ENCODE measurements around the gene NLGN1. TPM values are rescaled to one million over a fixed set of nuclear protein-coding genes. Genes with fewer than 3 reads are reported as not detected.

NLGN1 gene
- total RNA-seq, 1 donor from 2014 or later: 126 TPM

GRCh38 chr3:174101244-174101643 is 703.7 kb downstream of the NLGN1 start:
- no peak for DNase-seq

- DNase-seq: no peak
These were observed 704.7 kb downstream of the NLGN1 start for GRCh38 chr3:174102274-174102673.

DNA sequence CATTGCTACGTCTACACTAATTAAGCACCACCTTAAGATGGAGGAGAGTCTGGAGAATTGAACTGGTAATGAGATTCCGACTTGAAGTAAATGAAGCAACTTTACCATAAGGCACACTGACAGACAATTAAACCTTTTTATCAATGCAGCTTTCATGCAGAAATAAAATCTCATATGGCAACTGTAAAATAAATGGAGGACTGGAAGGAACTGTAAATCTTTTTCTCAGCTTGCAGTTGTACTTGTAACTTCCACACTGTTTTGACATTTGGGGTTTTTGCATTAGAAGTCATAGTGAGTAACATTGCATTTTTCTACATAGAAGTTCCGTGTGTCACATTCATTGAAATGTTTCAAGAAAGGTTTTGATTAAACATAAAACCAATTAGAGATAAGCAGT is 705.3 kb downstream of the NLGN1 start:
- DNase-seq: no peak

GRCh38 chr3:174110761-174111160 is 713.2 kb downstream of the NLGN1 start:
- DNase-seq: no peak

DNA sequence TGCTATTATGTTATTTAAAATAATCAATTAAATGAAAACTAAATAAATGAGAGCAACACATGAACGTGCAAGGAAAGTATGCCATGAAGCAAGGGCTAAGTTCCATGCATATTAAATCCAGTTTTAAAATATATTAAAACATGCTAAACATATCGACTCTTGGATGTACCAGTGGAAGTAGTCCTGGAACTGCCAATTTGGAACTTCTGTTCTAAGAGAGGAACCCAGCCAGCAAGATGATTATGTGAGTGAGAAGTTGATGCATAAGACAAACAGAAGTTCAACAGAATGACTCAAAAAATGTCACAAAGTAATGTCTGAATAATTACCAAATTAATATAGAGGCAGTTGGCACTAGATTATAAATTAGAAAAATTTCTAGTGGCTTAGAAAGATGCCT is 714.2 kb downstream of the NLGN1 start:
- no peak for DNase-seq

GRCh38 chr3:174116421-174116820 is 718.9 kb downstream of the NLGN1 start:
- DNase-seq: no peak

DNA sequence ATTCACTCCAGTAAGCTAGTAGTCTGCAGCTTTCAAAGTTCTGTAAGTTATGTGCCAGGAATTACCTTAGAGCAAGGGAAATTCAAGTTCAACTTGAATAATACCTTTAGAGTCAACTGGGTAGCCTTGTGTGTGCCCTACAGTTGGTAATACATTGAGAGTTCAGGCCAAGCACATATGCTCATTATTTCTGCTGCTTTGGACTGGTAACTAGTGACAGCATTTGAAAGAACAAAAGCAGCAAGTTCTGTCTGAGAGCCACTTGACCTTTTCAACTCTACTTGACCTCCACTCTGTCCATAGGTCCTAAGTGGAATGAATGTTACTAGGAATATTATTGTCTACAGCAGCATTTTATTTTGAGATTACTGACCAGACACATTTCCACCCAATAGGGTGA is 723.5 kb downstream of the NLGN1 start:
- no peak for DNase-seq

GRCh38 chr3:174122411-174122810 is 724.9 kb downstream of the NLGN1 start:
- DNase-seq: no peak

DNA sequence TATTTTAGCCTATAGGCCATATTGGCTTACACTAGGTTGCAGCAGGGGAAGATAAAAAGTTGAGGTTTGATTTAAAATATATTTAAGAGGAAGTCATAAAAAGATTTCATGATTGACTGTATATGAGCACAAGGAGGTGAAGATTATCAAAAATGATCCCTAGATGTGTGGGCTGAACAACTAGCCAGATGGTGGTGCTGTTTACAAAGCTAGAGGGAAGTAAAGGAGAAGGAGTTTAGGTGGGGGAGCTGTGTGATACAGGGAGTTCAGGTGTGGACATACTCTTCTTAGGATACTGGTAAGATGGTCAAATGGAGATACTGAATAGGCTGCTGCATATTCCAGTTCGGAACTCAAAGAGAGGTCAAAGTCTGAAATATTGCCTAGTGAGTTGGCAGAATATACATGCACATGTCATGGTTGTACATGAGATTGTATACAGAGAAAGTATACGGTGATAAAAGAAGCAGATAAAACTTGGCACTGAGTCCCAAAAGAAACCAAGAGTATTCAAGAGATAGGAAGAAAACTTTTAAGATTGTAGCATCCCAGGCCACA is 727.8 kb downstream of the NLGN1 start:
- DNase-seq: no peak

DNA sequence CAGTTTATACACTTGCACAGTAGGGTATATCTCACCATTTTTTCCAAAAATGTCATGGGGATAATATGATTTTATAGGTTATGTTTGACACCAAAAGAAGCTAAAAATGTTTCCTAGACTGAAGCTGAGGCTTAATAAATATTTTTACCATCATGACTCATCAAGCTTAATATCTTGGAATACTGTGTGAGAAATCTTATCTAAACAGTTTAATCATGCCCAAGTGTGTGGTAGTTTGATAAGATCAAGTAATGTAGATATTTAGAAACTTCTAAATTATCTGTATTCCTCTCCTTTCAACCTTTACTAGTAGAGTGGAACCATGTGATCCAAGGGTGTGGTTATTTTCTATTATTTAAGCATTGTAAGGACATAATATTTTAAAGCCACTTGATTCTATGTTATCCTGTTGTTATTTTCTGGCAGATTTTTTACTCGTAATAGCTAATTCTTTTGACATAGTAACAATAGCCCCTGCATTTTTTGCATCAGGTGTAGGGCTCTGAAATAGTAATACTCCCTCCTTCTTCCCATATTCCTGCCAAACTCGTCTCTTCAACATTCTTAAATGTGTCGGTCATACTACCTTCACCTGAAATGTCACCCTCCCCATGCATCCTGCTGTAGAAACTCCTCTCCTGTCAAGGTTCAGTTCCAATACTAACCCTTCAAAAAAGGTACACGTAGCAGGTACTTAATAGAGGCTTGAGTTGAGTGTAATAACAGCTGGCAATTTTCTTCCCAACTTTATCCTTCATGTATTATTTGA is 729.6 kb downstream of the NLGN1 start:
- no peak for DNase-seq

- DNase-seq: no peak
These were observed 734.5 kb downstream of the NLGN1 start for GRCh38 chr3:174132006-174132405.

DNA sequence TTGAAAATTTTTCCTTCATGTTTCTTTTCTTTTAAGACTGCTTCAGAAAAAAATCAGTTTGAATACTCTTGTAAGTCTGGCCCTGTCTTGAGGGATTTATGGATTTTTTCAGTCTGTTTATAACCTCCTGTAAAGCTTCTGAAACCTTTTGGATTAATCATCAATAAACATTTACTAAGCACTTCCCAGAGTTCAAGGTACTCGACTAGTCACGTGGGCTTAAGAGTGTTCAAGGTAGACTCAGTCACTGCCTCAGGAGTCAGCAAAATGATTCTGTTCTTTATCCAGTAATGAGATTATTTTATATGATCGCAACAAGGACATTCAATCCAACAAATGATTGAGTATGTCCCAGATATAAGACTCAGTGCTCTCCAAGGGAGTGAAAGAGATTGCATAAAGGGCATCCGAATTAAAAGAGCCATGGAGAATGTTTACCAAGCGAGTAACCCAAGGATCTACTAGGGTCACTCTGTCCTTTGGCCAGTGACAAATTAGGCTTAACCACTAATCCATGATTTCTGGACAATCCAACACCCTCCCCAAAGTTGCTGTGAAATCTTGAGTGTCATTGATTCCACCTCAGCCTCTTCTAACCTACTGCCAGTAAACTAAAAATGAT is 735.0 kb downstream of the NLGN1 start:
- no peak for DNase-seq

DNA sequence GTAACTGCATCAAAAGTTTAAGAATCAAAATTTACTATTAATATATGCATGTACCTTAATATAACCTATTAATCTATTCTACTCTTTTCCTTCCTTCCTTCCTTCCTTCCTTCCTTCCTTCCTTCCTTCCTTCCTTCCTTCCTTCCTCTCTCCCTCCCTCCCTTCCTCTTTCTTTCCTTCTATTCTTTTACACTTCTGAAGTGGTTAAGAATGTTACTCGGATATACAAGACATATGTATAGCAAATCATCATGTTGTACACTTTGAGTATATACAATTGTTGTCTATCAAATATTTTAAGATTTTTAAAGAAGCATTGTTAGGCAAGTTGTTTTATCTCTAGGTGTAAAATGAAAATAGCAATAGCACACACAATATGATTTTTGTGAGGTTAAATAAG is 748.5 kb downstream of the NLGN1 start:
- DNase-seq: no peak

- DNase-seq: no peak
These were observed 750.3 kb downstream of the NLGN1 start for GRCh38 chr3:174147798-174148197.

DNA sequence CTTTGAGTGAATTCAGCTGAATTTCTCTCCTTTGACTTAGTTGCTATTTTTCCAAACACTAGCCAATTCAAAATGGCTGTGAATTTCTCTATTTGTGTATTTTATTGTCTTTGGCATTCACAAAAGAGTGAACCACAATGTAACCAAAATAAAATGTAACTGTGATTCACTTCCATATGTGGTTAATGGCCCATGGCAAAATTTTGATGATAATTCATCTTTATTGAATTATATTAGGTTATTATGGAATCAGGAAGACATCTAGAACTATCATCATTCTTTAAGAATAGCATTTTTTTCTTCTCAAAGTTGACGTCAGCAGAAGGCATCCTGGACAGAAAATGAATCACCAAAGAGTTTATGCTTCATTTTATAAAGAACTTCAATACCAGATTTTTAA is 756.3 kb downstream of the NLGN1 start:
- DNase-seq: no peak

- DNase-seq: no peak
These were observed 758.7 kb downstream of the NLGN1 start for GRCh38 chr3:174156200-174156599.

DNA sequence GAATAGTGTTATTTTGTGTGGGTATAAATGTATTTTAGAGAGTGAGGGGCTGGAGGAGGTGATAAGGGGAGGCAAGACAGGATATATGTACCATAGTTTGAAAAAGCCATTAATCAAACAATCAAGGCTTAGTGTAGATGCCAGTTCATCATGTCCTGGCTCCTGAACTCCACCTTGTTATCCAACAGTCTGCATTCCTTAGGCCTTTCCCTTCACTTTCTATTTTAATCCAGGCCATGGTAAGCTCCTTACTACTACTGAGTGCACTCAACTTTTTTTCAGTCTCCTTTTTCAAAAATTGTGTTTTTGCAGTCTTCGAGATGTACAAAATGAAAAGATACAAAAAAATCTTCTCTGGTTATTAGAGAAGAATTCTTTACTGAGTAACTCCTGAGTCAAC is 761.1 kb downstream of the NLGN1 start:
- DNase-seq: no peak

DNA sequence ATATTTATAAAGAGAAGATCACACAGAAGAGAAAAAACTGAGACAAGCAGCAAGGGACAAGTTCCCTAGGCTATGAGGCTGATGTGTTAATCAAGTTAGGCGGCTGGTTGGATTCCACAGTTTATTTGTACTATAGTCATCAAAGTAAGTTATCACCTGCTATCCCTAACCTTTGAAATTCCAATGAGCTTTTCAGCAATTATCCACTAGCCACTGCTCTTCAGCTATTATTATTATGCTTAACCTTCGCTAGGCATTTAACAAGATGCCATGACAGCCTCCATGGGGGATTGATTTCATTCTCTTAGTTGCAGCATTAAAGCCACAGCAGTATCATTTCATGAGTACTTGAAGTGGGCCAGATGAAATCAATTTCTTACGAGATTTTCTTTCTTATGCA is 762.1 kb downstream of the NLGN1 start:
- DNase-seq: no peak

GRCh38 chr3:174162550-174162949 is 765.0 kb downstream of the NLGN1 start:
- DNase-seq: no peak

DNA sequence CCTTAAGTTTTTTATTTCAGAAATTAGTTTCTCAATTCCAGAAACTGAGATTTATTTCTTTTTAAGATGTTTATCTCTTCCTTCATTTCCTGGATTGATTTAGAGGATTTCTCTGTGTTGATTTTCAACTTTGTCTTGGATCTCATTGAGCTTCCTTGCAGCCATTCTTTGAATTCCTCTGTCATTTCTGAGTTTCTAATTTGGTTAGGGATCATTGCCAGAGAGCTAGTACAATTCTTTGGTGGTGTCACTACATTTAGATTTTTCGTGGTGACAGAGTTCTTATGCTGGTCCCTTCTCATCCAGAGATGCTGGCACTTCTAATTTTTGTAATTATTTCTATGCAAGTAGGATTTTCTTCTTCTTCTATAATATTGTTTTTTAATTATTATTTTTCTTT is 770.5 kb downstream of the NLGN1 start:
- DNase-seq: no peak

- DNase-seq: no peak
These were observed 771.2 kb downstream of the NLGN1 start for GRCh38 chr3:174168538-174169254.

- no peak for DNase-seq
These were observed 772.2 kb downstream of the NLGN1 start for GRCh38 chr3:174169736-174170135.

DNA sequence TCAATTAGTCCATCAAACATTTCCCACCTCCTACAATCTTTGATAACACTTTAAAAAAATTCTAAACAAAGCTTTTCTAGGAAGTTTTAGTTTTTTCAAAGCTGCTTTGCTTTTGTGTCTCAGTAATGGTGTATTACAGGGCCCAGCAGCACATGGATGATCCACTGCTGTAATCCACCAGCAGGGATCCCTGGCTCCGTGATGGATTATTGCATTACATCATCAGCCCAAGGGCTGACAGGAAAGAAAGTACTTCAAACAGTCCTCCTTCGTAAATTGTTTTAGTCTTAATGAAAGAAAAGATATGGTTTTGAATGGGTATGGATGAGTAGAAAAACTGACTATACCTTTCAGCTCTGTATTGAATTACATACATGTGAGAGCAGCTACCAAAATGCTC is 772.7 kb downstream of the NLGN1 start:
- no peak for DNase-seq
